Ecto neural progenitor cell (in vitro differentiated cells): ENCODE data around the gene AP1S1.
"Not testable (repeated sequence)": the region's sequence is repeated elsewhere in the genome, so short reads cannot be mapped to it uniquely, and the experiment has no call there.

Experiments used
- DNase-seq: peaks from one replicate; pipeline ENCODE4 v3.0.0-alpha.2; 2018; ENCODE audit warnings: low spot score

The AP1S1 gene

GRCh38 chr7:101125989-101126650 is 28.2 kb upstream of the AP1S1 start:
- no peak for DNase-seq

- peak; percentile 71 for DNase-seq
These were observed 27.4 kb upstream of the AP1S1 start, which contains the start of gene SERPINE1 for GRCh38 chr7:101126651-101127459. Gene SERPINE1, plus strand, starts transcription at chr7:101127104. Its CDS starts 1,290 bp downstream, at chr7:101128394.

- no peak for DNase-seq
These were observed 26.7 kb upstream of the AP1S1 start for GRCh38 chr7:101127460-101128039.

- no peak for DNase-seq
These were observed 26.0 kb upstream of the AP1S1 start for GRCh38 chr7:101128040-101128834.

- DNase-seq: no peak
These were observed 24.6 kb upstream of the AP1S1 start for GRCh38 chr7:101129603-101130117.

GRCh38 chr7:101132626-101133600 is 21.4 kb upstream of the AP1S1 start:
- DNase-seq: not testable (repeated sequence)

GRCh38 chr7:101133621-101134398 is 20.5 kb upstream of the AP1S1 start:
- DNase-seq: no peak

- DNase-seq: no peak
These were observed 19.8 kb upstream of the AP1S1 start for GRCh38 chr7:101134399-101134980.

GRCh38 chr7:101137651-101138212 is 16.5 kb upstream of the AP1S1 start:
- DNase-seq: no peak

- peak; percentile 80 for DNase-seq
These were observed 15.9 kb upstream of the AP1S1 start for GRCh38 chr7:101138213-101138870.

GRCh38 chr7:101140339-101140699 is 14.0 kb upstream of the AP1S1 start:
- DNase-seq: no peak

- no peak for DNase-seq
These were observed 13.4 kb upstream of the AP1S1 start for GRCh38 chr7:101140746-101141382.

- DNase-seq: no peak
These were observed 2.2 kb upstream of the AP1S1 start for GRCh38 chr7:101151908-101152651.

GRCh38 chr7:101154693-101155102 is 422 bp downstream of the AP1S1 start:
- no peak for DNase-seq

- DNase-seq: no peak
These were observed 1.0 kb downstream of the AP1S1 start for GRCh38 chr7:101155303-101155702.

- no peak for DNase-seq
These were observed 2.0 kb downstream of the AP1S1 start for GRCh38 chr7:101156277-101156676.

GRCh38 chr7:101156866-101157589 is 2.8 kb downstream of the AP1S1 start:
- DNase-seq: peak; percentile 46
